Measurements from ENCODE around the gene PNKD. TPM values are rescaled to one million over a fixed set of nuclear protein-coding genes. Genes with fewer than 3 reads are reported as not detected.
A peak's percentile ranks its signal among the peaks of the same experiment; 100 is the strongest.

PNKD gene
- total RNA-seq (2014; rRNA removed) (95.5 and 97.7 TPM in 2 replicates), Bru-seq, nascent RNA (percentile 46 among the genes with signal in this experiment), BruChase-seq, experiment 1, labeled RNA remaining after a 6-hour chase (percentile 56 among the genes with signal in this experiment), BruChase-seq, experiment 2, labeled RNA remaining after a 2-hour chase (percentile 56 among the genes with signal in this experiment)
- long read RNA-seq, transcript PNKD-201 (3 exons, 758 nt) = major isoform, 100 of 143 reads
- long read RNA-seq, partial matches to known transcripts = 0 of 143 reads
- long read RNA-seq, other reads (novel, unspliced or antisense) = 39 of 143 reads

DNA sequence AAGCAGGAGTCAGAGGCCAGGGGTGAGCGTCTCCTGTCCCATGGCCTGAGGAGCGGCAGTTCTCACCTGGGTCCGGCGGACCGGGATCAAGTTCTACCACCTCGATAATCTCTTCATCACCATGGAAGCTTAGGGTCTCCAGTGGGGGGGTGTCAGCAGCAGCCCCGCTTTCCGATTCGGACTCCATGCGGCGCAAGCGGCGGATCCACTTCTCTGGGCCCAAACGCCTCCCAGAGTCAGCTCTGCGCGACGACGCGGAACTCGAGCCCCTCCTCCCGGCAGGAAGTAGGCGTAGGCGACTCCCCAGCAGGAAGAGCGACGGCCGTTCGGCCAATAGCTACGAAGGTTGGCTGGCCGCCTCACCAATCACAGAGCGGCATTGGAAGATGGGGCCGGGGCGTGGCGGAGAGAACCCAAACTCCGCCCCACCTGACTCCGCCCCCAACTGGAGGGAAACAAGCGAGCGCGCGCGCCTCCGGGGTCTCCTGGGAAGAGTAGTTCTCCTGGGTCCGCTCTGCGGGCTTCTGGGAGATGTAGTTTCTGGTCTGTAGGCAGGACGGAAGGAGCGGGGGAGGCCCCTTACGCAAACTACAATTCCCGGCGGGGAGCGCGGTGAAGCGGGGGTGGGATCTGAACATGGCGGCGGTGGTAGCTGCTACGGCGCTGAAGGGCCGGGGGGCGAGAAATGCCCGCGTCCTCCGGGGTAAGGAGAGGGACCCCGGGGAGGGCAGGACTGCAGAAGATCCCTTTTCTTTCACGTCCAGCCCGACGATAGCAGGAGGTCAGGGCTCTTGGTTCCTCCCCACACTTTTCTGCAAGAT, at the start of gene PNKD, which contains the start of gene AAMP:
Gene PNKD (plus strand): TSS at position 620 of the 821 bp plus-strand sequence. CDS start 17 bp downstream, at position 637.
Gene AAMP (minus strand): TSS at position 238 of the 821 bp plus-strand sequence. CDS start 51 bp downstream, at position 187.
- CTCF ChIA-PET = interaction anchor here (0.6 to 1.4 kb wide), 3 partner anchors 17 to 126 kb away, joined by 3 to 8 read pairs (median 5); no protein-coding TSS in a partner anchor
- POLR2A ChIA-PET (ENCODE audit: unreplicated experiment) = interaction anchor here (0.7 to 1.3 kb wide), 4 partner anchors 17 to 220 kb away, joined by 3 to 8 read pairs (median 4); no protein-coding TSS in a partner anchor
- BruUV-seq (replicated peaks) = no TSS peak

GRCh38 chr2:218221000-218221399, 49.3 kb upstream of the PNKD start:
- H3K4me2 ChIP-seq (ENCODE audit: low read length) = no peak overlapping the region
- peaks cover 24% of the 10 kb centered on the region for H4K20me1 ChIP-seq (ENCODE audit: low read length)
- intact Hi-C loops (cut with micrococcal nuclease) = no loop called here
- no peak for TF ChIP-seq EZH2phosphoT487 (IDR thresholded peaks at IDR 0.05; ENCODE audit: borderline replicate concordance, low read length)
- TF ChIP-seq, protein P1, sequence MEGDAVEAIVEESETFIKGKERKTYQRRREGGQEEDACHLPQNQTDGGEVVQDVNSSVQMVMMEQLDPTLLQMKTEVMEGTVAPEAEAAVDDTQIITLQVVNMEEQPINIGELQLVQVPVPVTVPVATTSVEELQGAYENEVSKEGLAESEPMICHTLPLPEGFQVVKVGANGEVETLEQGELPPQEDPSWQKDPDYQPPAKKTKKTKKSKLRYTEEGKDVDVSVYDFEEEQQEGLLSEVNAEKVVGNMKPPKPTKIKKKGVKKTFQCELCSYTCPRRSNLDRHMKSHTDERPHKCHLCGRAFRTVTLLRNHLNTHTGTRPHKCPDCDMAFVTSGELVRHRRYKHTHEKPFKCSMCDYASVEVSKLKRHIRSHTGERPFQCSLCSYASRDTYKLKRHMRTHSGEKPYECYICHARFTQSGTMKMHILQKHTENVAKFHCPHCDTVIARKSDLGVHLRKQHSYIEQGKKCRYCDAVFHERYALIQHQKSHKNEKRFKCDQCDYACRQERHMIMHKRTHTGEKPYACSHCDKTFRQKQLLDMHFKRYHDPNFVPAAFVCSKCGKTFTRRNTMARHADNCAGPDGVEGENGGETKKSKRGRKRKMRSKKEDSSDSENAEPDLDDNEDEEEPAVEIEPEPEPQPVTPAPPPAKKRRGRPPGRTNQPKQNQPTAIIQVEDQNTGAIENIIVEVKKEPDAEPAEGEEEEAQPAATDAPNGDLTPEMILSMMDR (conservative IDR thresholded peaks at IDR 0.05; ENCODE audit: low read depth, low read length) = no peak
- no peak for TF ChIP-seq EZH2 (IDR thresholded peaks at IDR 0.05; ENCODE audit: low read length, unreplicated experiment)
- no peak overlapping the region for H3K9ac ChIP-seq (ENCODE audit: low read length)
- peaks cover 22% of the 10 kb centered on the region for H3K36me3 ChIP-seq (ENCODE audit: low read depth, low read length)
- DNase-seq (no peak), ATAC-seq (no peak)
- no peak overlapping the region for H3K27ac ChIP-seq (ENCODE audit: low read length)
- ChIA-PET POLR2A (ENCODE audit: unreplicated experiment) (no interaction called here), CTCF (no interaction called here)
- peaks cover 92% of the 10 kb centered on the region for H3K79me2 ChIP-seq (ENCODE audit: low read length)
- H2AFZ ChIP-seq (ENCODE audit: low read length) = no peak overlapping the region
- H3K9me2 ChIP-seq (replicated peaks; ENCODE audit: low read length) = no peaks in the 10 kb centered on the region
- H3K9me3 ChIP-seq (ENCODE audit: low read length) = no peaks in the 10 kb centered on the region
- no TSS peak for BruUV-seq (replicated peaks)
- no peak overlapping the region for H3K4me3 ChIP-seq (ENCODE audit: low read length)
- no peaks in the 10 kb centered on the region for H3K27me3 ChIP-seq (ENCODE audit: low read length)
- H3F3A ChIP-seq (ENCODE audit: low read length, unreplicated experiment) = no peaks in the 10 kb centered on the region
- H3K4me1 ChIP-seq (ENCODE audit: insufficient read depth, low read length) = peaks cover 25% of the 10 kb centered on the region

More for the DNA sequence above, at the start of gene PNKD, which contains the start of gene AAMP:
- intact Hi-C loops (cut with micrococcal nuclease) = loop anchor here (2.0 kb wide), 1 partner anchor 83 kb away; no protein-coding TSS in a partner anchor
- H3K27me3 ChIP-seq (ENCODE audit: low read length) = no peaks in the 10 kb centered on the region
- peak within 1 kb of the TSS; percentile 97 for H3K4me2 ChIP-seq (ENCODE audit: low read length)
- H3K36me3 ChIP-seq (ENCODE audit: low read depth, low read length) = peaks cover 24% of the 10 kb centered on the region
- no peaks in the 10 kb centered on the region for H3K9me3 ChIP-seq (ENCODE audit: low read length)
- H3K27ac ChIP-seq (ENCODE audit: low read length) = 0 out of 2 replicates have a peak within 1 kb of the TSS, but pooled peaks have one; percentile 2
- ATAC-seq = peak; percentile 87
- peak within 1 kb of the TSS; percentile 85 for H3K9ac ChIP-seq (ENCODE audit: low read length)
- DNase-seq = peak; percentile 99
- no peaks in the 10 kb centered on the region for H3F3A ChIP-seq (ENCODE audit: low read length, unreplicated experiment)
- no peaks in the 10 kb centered on the region for H4K20me1 ChIP-seq (ENCODE audit: low read length)
- peaks cover 19% of the 10 kb centered on the region for H3K4me1 ChIP-seq (ENCODE audit: insufficient read depth, low read length)
- peak within 1 kb of the TSS; percentile 79 for H2AFZ ChIP-seq (ENCODE audit: low read length)
- peak within 1 kb of the TSS; percentile 90 for H3K4me3 ChIP-seq (ENCODE audit: low read length)
- TF ChIP-seq, protein P1 (conservative IDR thresholded peaks at IDR 0.05; ENCODE audit: low read depth, low read length) = 0 out of 2 replicates have a peak, but pooled peaks have one; percentile 12
- no peak for TF ChIP-seq EZH2 (IDR thresholded peaks at IDR 0.05; ENCODE audit: low read length, unreplicated experiment)
- no peaks in the 10 kb centered on the region for H3K9me2 ChIP-seq (replicated peaks; ENCODE audit: low read length)
- peaks cover 39% of the 10 kb centered on the region for H3K79me2 ChIP-seq (ENCODE audit: low read length)
